ENCODE measurements around the gene LIMA1. TPM values are rescaled to one million over a fixed set of nuclear protein-coding genes. Genes with fewer than 3 reads are reported as not detected.
A peak's percentile ranks its signal among the peaks of the same experiment; 100 is the strongest.

The LIMA1 gene
- total RNA-seq, 1 experiment from 2014 or later, result 39.5 TPM

DNA sequence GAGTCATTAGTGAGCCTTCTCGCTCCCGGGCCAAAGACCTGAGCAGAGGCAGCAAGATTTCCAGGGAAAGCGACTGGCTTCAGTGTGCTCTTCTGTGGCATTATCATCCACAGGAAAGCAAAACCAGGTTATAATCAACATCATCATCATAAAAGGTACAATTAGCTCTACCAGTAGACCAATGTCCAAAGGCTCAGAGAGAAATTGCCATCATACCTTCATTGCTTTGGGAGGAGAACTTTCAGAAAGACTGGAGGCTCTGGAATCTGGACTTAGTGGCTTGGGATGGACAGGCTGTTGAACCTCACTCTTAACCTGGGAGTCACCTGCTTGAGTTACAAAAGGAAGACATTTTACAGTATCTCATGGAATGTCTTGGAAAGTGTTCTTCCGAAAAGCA, 91.1 kb downstream of the LIMA1 start:
- DNase-seq, result no peak
- no peaks in the 10 kb centered on the region for H3K27me3 ChIP-seq (ENCODE audit: low read length)
- no peak overlapping the region for H3K4me2 ChIP-seq (ENCODE audit: low read depth, low read length, poor library complexity, severe bottlenecking)
- H3K9ac ChIP-seq (ENCODE audit: low read length), result no peak overlapping the region
- no peak overlapping the region for H3K4me3 ChIP-seq (ENCODE audit: low read length)
- H3K9me3 ChIP-seq (ENCODE audit: low read length), result no peaks in the 10 kb centered on the region
- H3K79me2 ChIP-seq (ENCODE audit: low read length), result 0 out of 2 replicates have a peak, but pooled peaks cover 3% of the 10 kb centered on the region
- H3K36me3 ChIP-seq (ENCODE audit: insufficient read depth, low read length), result peaks cover 10% of the 10 kb centered on the region; the same call in 1 of the 2 replicates
- H3K4me1 ChIP-seq (ENCODE audit: low read length), result peaks cover 22% of the 10 kb centered on the region
- H2AFZ ChIP-seq (ENCODE audit: low read length), result no peak overlapping the region
- no peaks in the 10 kb centered on the region for H4K20me1 ChIP-seq (ENCODE audit: insufficient read depth, low read depth, low read length)
- no peaks in the 10 kb centered on the region for H3K9me2 ChIP-seq (replicated peaks; ENCODE audit: insufficient read depth, low read length)
- H3K27ac ChIP-seq (ENCODE audit: low read length), result no peak overlapping the region

DNA sequence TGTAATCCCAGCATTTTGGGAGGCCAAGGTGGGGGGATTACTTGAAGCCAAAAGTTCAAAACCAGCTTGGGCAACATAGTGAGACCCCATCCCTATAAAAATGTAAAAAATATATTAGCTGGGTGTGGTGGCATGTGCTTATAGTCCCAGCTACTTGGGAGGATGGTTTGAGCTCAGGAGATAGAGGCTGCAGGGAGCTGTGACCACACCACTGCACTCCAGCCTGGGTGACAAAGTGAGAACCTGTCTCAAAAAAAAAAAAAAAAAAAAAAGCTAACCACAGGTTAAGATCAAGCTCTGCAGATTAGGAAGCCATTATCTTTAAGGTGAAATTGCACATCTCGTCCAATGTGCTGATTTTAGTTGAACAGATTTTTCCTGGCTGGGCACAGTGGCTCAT, 92.5 kb downstream of the LIMA1 start:
- Histone ChIP-seq H3K27ac (ENCODE audit: low read length) (no peak overlapping the region), H3K4me1 (ENCODE audit: low read length) (peaks cover 28% of the 10 kb centered on the region), H3K4me2 (ENCODE audit: low read depth, low read length, poor library complexity, severe bottlenecking) (no peak overlapping the region), H3K4me3 (ENCODE audit: low read length) (no peak overlapping the region), H3K9me3 (ENCODE audit: low read length) (no peaks in the 10 kb centered on the region), H3K9ac (ENCODE audit: low read length) (no peak overlapping the region), H3K36me3 (ENCODE audit: insufficient read depth, low read length) (peaks cover 4% of the 10 kb centered on the region; the same call in 1 of the 2 replicates), H3K9me2 (replicated peaks; ENCODE audit: insufficient read depth, low read length) (no peaks in the 10 kb centered on the region), H2AFZ (ENCODE audit: low read length) (no peak overlapping the region), H3K27me3 (ENCODE audit: low read length) (no peaks in the 10 kb centered on the region), H3K79me2 (ENCODE audit: low read length) (no peaks in the 10 kb centered on the region), H4K20me1 (ENCODE audit: insufficient read depth, low read depth, low read length) (no peaks in the 10 kb centered on the region)
- no peak for DNase-seq

DNA sequence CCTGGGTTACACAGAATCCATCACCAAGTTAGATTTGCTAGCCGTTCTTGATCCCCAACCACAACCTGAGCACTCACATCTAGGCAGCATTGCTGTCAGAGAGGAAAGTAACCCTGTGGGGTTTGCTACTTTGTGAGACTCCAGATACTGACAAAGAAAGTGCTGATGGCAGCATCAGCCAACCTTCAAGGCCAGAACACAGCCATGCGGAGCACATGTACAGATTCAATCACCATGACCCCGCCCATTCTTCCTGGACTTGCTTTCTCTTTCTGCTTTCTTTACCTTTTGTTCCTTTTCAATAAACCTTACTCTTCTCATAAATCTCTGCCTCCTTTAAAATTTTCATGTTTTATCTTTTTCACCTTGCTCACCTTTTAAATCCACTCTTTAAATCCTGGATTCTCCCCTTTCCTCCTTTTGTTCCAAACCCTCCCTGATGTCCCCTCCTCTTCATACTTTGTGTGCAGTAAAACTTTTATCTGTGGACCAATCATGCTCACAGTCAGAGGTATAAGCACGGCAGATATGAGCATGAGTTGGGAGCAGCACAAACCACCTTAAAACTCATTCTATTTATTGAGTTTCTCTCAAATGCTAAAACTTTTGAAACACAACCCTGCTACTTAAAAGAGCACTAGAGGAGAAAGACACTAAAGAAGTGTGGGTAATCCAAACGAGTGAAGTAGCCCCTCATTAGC, 94.3 kb downstream of the LIMA1 start:
- DNase-seq, result no peak

DNA sequence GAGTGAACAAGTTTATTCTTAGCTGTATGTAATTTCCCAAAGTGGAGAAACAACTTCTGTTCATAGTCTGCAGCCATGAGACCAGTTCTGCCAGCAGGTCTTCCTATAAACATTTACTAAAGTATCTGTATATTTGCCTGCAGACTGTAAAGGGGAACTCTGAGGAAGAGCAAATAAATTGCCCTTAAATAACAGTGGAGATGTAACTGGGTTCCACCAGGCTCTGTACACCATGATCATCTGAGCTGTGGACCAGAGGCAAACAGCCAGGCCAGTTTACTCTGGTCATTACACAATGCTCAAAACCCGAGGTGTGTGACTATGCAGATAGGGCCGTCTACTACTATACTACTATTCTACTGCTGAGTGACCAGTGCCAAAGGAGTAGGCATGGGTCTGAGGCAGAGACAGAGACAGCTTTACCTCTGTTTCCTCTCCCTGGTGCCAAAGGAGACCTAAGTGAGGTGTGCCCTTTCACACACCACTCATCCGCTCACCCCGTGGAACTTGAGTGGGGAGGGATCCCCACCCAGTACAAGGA, 95.0 kb downstream of the LIMA1 start:
- H3K4me3 ChIP-seq (ENCODE audit: low read length), result no peak overlapping the region
- H3K4me2 ChIP-seq (ENCODE audit: low read depth, low read length, poor library complexity, severe bottlenecking), result peak overlapping the region; percentile 3
- peak overlapping the region; percentile 15; the same call in 1 of the 2 replicates for H3K27ac ChIP-seq (ENCODE audit: low read length)
- no peaks in the 10 kb centered on the region for H3K9me3 ChIP-seq (ENCODE audit: low read length)
- peaks cover 42% of the 10 kb centered on the region for H3K4me1 ChIP-seq (ENCODE audit: low read length)
- no peaks in the 10 kb centered on the region for H3K27me3 ChIP-seq (ENCODE audit: low read length)
- peaks cover 4% of the 10 kb centered on the region; the same call in 1 of the 2 replicates for H3K36me3 ChIP-seq (ENCODE audit: insufficient read depth, low read length)
- H4K20me1 ChIP-seq (ENCODE audit: insufficient read depth, low read depth, low read length), result no peaks in the 10 kb centered on the region
- DNase-seq, result no peak
- no peaks in the 10 kb centered on the region for H3K9me2 ChIP-seq (replicated peaks; ENCODE audit: insufficient read depth, low read length)
- H3K79me2 ChIP-seq (ENCODE audit: low read length), result no peaks in the 10 kb centered on the region
- H2AFZ ChIP-seq (ENCODE audit: low read length), result no peak overlapping the region
- 0 out of 2 replicates have a peak overlapping the region, but pooled peaks have one; percentile 4 for H3K9ac ChIP-seq (ENCODE audit: low read length)

More for the DNA sequence above, 94.3 kb downstream of the LIMA1 start:
- no peak overlapping the region for H3K9ac ChIP-seq (ENCODE audit: low read length)
- H3K27me3 ChIP-seq (ENCODE audit: low read length), result no peaks in the 10 kb centered on the region
- H3K27ac ChIP-seq (ENCODE audit: low read length), result no peak overlapping the region
- no peaks in the 10 kb centered on the region for H4K20me1 ChIP-seq (ENCODE audit: insufficient read depth, low read depth, low read length)
- H3K4me3 ChIP-seq (ENCODE audit: low read length), result no peak overlapping the region
- peaks cover 38% of the 10 kb centered on the region for H3K4me1 ChIP-seq (ENCODE audit: low read length)
- no peak overlapping the region for H2AFZ ChIP-seq (ENCODE audit: low read length)
- H3K4me2 ChIP-seq (ENCODE audit: low read depth, low read length, poor library complexity, severe bottlenecking), result no peak overlapping the region
- no peaks in the 10 kb centered on the region for H3K79me2 ChIP-seq (ENCODE audit: low read length)
- H3K9me3 ChIP-seq (ENCODE audit: low read length), result no peaks in the 10 kb centered on the region
- H3K36me3 ChIP-seq (ENCODE audit: insufficient read depth, low read length), result peaks cover 2% of the 10 kb centered on the region; the same call in 1 of the 2 replicates
- H3K9me2 ChIP-seq (replicated peaks; ENCODE audit: insufficient read depth, low read length), result no peaks in the 10 kb centered on the region

DNA sequence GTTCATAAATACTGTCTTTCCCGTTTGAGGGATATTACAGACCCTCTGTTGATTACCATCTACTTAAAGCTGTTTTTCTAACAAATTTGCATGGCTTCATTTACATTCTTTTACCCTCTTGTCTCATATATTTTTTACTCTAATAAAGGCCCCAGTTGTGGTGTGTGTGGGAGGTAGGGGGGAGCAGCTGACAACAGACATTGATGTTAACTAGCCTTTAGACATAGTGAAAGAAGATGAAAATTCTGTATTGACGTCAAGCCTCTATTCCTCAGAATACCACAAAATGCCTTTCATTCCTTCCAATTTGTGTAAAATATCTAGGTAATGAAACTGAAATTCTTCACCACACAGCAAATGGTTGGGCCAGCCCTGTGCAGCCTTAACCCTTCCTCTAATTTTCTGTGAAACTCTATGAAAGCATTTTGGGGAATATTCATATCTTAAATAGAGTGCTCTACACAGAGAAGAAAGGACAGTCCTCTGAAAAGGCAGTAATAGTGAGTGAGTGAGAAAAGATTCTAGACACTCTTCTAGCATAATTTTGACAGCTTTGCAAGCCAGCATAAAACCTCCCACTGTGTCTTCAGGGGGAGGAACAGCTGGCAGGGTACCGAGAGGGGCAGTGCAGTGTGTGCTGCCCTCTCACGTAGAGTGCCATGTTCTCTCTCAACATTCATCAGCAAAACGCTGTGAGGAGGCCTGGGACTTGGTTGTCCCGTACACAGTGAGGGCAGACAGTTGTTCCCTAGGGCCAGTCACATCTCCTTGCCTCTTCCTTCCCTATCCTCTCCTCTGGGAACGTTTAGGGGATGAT, 96.0 kb downstream of the LIMA1 start:
- DNase-seq, result no peak
- Histone ChIP-seq H3K27ac (ENCODE audit: low read length) (peak overlapping the region; percentile 15; the same call in 1 of the 2 replicates), H3K79me2 (ENCODE audit: low read length) (no peaks in the 10 kb centered on the region), H3K4me1 (ENCODE audit: low read length) (peaks cover 42% of the 10 kb centered on the region), H3K9me2 (replicated peaks; ENCODE audit: insufficient read depth, low read length) (no peaks in the 10 kb centered on the region), H2AFZ (ENCODE audit: low read length) (no peak overlapping the region), H3K27me3 (ENCODE audit: low read length) (no peaks in the 10 kb centered on the region), H3K36me3 (ENCODE audit: insufficient read depth, low read length) (peaks cover 4% of the 10 kb centered on the region; the same call in 1 of the 2 replicates), H3K4me2 (ENCODE audit: low read depth, low read length, poor library complexity, severe bottlenecking) (peak overlapping the region; percentile 3), H3K9me3 (ENCODE audit: low read length) (no peaks in the 10 kb centered on the region), H4K20me1 (ENCODE audit: insufficient read depth, low read depth, low read length) (no peaks in the 10 kb centered on the region), H3K9ac (ENCODE audit: low read length) (0 out of 2 replicates have a peak overlapping the region, but pooled peaks have one; percentile 4), H3K4me3 (ENCODE audit: low read length) (no peak overlapping the region)

DNA sequence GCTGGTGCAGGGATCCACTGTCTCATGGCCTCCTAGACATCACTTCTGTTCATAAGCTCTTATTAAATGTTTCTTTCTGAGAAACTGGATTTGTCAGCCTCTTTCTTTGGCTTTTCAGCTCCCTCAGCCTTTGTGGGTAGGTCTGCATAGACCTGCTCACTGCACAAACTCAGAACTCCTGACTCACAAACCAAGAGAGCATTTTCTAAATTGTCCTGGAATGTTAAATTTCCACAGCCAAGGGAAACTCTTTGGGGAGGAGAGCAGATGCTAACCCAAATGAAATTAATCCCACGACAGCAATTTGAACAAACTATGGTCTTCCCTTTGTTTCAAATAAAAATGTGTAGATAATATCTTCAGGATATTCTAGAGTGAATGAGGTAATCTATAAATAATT, 96.6 kb downstream of the LIMA1 start:
- Histone ChIP-seq H2AFZ (ENCODE audit: low read length) (no peak overlapping the region), H3K9me2 (replicated peaks; ENCODE audit: insufficient read depth, low read length) (no peaks in the 10 kb centered on the region), H3K4me3 (ENCODE audit: low read length) (no peak overlapping the region), H3K9ac (ENCODE audit: low read length) (no peak overlapping the region), H4K20me1 (ENCODE audit: insufficient read depth, low read depth, low read length) (no peaks in the 10 kb centered on the region), H3K4me2 (ENCODE audit: low read depth, low read length, poor library complexity, severe bottlenecking) (no peak overlapping the region), H3K36me3 (ENCODE audit: insufficient read depth, low read length) (peaks cover 7% of the 10 kb centered on the region; the same call in 1 of the 2 replicates), H3K9me3 (ENCODE audit: low read length) (no peaks in the 10 kb centered on the region), H3K4me1 (ENCODE audit: low read length) (peaks cover 42% of the 10 kb centered on the region), H3K27ac (ENCODE audit: low read length) (no peak overlapping the region), H3K79me2 (ENCODE audit: low read length) (no peaks in the 10 kb centered on the region), H3K27me3 (ENCODE audit: low read length) (no peaks in the 10 kb centered on the region)
- DNase-seq, result no peak

DNA sequence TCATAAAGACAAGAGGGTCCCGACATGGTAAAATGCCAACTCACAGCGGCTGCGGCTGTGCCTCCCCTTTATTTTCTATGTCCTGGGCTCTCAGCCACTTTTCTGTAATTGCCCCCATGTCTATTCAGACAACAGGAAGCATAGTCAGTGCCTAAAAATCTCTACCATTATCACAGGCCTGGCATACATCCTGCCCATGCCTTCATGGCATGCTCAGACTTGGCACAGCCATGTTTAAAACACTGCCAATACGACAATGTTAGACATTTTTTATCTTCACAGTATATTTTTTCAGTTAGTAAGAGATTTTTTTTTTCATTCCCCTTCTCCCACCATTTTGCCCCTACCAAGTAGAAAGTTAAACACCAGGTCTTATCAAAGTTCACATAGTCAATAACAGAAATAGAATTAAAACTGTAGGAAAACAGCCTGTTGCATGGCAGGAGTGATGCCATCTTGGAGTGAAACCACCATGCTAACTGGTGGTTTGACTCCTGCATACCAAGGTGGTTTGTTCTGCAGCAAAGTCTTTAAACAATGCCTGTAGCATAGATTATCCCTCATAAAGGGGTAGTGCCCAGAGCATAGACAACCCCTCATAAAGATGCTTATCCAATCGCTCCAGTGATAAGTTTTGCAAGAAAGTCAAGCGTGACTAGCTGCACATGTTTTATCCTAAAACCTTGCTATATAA, 97.2 kb downstream of the LIMA1 start:
- Histone ChIP-seq H3K36me3 (ENCODE audit: insufficient read depth, low read length) (peaks cover 9% of the 10 kb centered on the region; the same call in 1 of the 2 replicates), H4K20me1 (ENCODE audit: insufficient read depth, low read depth, low read length) (no peaks in the 10 kb centered on the region), H3K79me2 (ENCODE audit: low read length) (no peaks in the 10 kb centered on the region), H3K4me1 (ENCODE audit: low read length) (peaks cover 42% of the 10 kb centered on the region), H3K4me2 (ENCODE audit: low read depth, low read length, poor library complexity, severe bottlenecking) (no peak overlapping the region), H3K9me2 (replicated peaks; ENCODE audit: insufficient read depth, low read length) (no peaks in the 10 kb centered on the region), H3K9me3 (ENCODE audit: low read length) (no peaks in the 10 kb centered on the region), H2AFZ (ENCODE audit: low read length) (no peak overlapping the region), H3K4me3 (ENCODE audit: low read length) (no peak overlapping the region), H3K9ac (ENCODE audit: low read length) (no peak overlapping the region), H3K27me3 (ENCODE audit: low read length) (no peaks in the 10 kb centered on the region), H3K27ac (ENCODE audit: low read length) (no peak overlapping the region)
- DNase-seq, result no peak
